ENCODE data around the gene COX7C. TPM values are rescaled to one million over a fixed set of nuclear protein-coding genes. Genes with fewer than 3 reads are reported as not detected.

COX7C gene
- 378 and 478 TPM in 2 replicates for total RNA-seq

GRCh38 chr5:86617756-86618576 lies at the start of gene COX7C:
Gene COX7C (plus strand): TSS chr5:86617941. CDS start chr5:86618056, 115 bp downstream.

